GM19351 (cell line): ENCODE data around the gene MRPS18A.
"Not testable (repeated sequence)": the region's sequence is repeated elsewhere in the genome, so short reads cannot be mapped to it uniquely, and the experiment has no call there.

Experiments
- ATAC-seq: cut with Tn5 transposase; IDR thresholded peaks from one replicate; pipeline ENCODE4 v1.9.1; 2021; ENCODE audit warnings: mild to moderate bottlenecking, moderate library complexity; ENCODE audit not compliant: unreplicated experiment

MRPS18A gene

GRCh38 chr6:43671801-43672690, 15.5 kb downstream of the MRPS18A start:
- no peak for ATAC-seq

- ATAC-seq, result no peak
Measured at GRCh38 chr6:43671011-43671800, 16.4 kb downstream of the MRPS18A start.

GRCh38 chr6:43670623-43670986, 17.0 kb downstream of the MRPS18A start:
- ATAC-seq, result no peak

GRCh38 chr6:43669922-43670622, 17.5 kb downstream of the MRPS18A start:
- ATAC-seq, result no peak

- no peak for ATAC-seq
Measured at GRCh38 chr6:43669050-43669921, 18.3 kb downstream of the MRPS18A start.

GRCh38 chr6:43668151-43669028, 19.2 kb downstream of the MRPS18A start:
- no peak for ATAC-seq

GRCh38 chr6:43667245-43668150, 20.1 kb downstream of the MRPS18A start:
- ATAC-seq, result peak; percentile 60

- ATAC-seq, result no peak
Measured at GRCh38 chr6:43666196-43666920, 21.2 kb downstream of the MRPS18A start.

GRCh38 chr6:43665376-43665775, 22.2 kb downstream of the MRPS18A start:
- ATAC-seq, result no peak

- ATAC-seq, result not testable (repeated sequence)
Measured at GRCh38 chr6:43662948-43663347, 24.6 kb downstream of the MRPS18A start.

GRCh38 chr6:43658161-43658560, 29.4 kb downstream of the MRPS18A start:
- no peak for ATAC-seq

- ATAC-seq, result no peak
Measured at GRCh38 chr6:43657221-43657802, 30.3 kb downstream of the MRPS18A start.

GRCh38 chr6:43652822-43653221, 34.8 kb downstream of the MRPS18A start:
- not testable (repeated sequence) for ATAC-seq

GRCh38 chr6:43648248-43648647, 39.3 kb downstream of the MRPS18A start:
- ATAC-seq, result no peak

- ATAC-seq, result no peak
Measured at GRCh38 chr6:43647613-43648012, 40.0 kb downstream of the MRPS18A start.

GRCh38 chr6:43645613-43645964, 42.0 kb downstream of the MRPS18A start:
- ATAC-seq, result no peak

- ATAC-seq, result no peak
Measured at GRCh38 chr6:43644940-43645612, 42.5 kb downstream of the MRPS18A start, which contains the start of gene RSPH9. Gene RSPH9 (plus strand): TSS chr6:43645036. CDS start chr6:43645099, 63 bp downstream.
